ENCODE results near the gene NCS1.

GRCh38 chr9:130209422-130209821, 37.2 kb downstream of the NCS1 start:
- TF ChIP-seq EZH2 (IDR thresholded peaks at IDR 0.05) (no peak), POLR2AphosphoS5 (IDR thresholded peaks at IDR 0.05; ENCODE audit: borderline replicate concordance, low read depth, low read length) (no peak), FOXP2 (optimal IDR thresholded peaks at IDR 0.05; ENCODE audit: control extremely low read depth, extremely low read length, insufficient read depth) (no peak)
